GM12864 (cell line): ENCODE measurements around the gene MTAP.

Source experiments
- DNase-seq: peaks from one replicate; pipeline ENCODE4 v3.0.0-alpha.2; 2011; ENCODE audit warnings: low read depth
- H3K4me3 ChIP-seq: 2 replicates; pipeline ENCODE4 v1.5.1; 2011; ENCODE audit warnings: mild to moderate bottlenecking, low read depth, low read length, control low read depth
- CTCF ChIP-seq: IDR thresholded peaks from 2 replicates; pipeline ENCODE4 v1.5.1; 2011; ENCODE audit warnings: low read depth, mild to moderate bottlenecking, moderate library complexity, low read length, control low read depth, inconsistent platforms; ENCODE audit errors: missing control alignments

MTAP gene

GRCh38 chr9:21919377-21920362 lies 117.2 kb downstream of the MTAP start:
- peak; percentile 8 for DNase-seq
- H3K4me3 ChIP-seq: no peak overlapping the region
- TF ChIP-seq CTCF: no peak

- H3K4me3 ChIP-seq: no peak overlapping the region
- no peak for DNase-seq
- no peak for TF ChIP-seq CTCF
These were observed 121.3 kb downstream of the MTAP start for GRCh38 chr9:21923694-21924093.

- TF ChIP-seq CTCF: no peak
- H3K4me3 ChIP-seq: no peak overlapping the region
- no peak for DNase-seq
These were observed 125.3 kb downstream of the MTAP start for GRCh38 chr9:21927752-21928151.

- no peak for DNase-seq
- no peak overlapping the region for H3K4me3 ChIP-seq
- TF ChIP-seq CTCF: no peak
These were observed 129.0 kb downstream of the MTAP start for GRCh38 chr9:21931428-21931827.

- H3K4me3 ChIP-seq: no peak overlapping the region
- DNase-seq: no peak
- no peak for TF ChIP-seq CTCF
These were observed 130.8 kb downstream of the MTAP start for GRCh38 chr9:21933281-21933680.

- no peak overlapping the region for H3K4me3 ChIP-seq
- DNase-seq: no peak
- TF ChIP-seq CTCF: no peak
These were observed 131.4 kb downstream of the MTAP start for GRCh38 chr9:21933865-21934264.

GRCh38 chr9:21935631-21936030 lies 133.2 kb downstream of the MTAP start:
- no peak for DNase-seq
- TF ChIP-seq CTCF: no peak

More at GRCh38 chr9:21935631-21936030, 133.2 kb downstream of the MTAP start:
- H3K4me3 ChIP-seq: no peak overlapping the region
